ENCODE results near the gene DOK3. TPM values are rescaled to one million over a fixed set of nuclear protein-coding genes. Genes with fewer than 3 reads are reported as not detected.

Gene DOK3, protein sequence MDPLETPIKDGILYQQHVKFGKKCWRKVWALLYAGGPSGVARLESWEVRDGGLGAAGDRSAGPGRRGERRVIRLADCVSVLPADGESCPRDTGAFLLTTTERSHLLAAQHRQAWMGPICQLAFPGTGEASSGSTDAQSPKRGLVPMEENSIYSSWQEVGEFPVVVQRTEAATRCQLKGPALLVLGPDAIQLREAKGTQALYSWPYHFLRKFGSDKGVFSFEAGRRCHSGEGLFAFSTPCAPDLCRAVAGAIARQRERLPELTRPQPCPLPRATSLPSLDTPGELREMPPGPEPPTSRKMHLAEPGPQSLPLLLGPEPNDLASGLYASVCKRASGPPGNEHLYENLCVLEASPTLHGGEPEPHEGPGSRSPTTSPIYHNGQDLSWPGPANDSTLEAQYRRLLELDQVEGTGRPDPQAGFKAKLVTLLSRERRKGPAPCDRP
- 1 to 10 TPM; 4.1 to 9.4 (median 5.6) TPM for polyA plus RNA-seq (ENCODE audit: insufficient read length in 10 of 10)
- long read RNA-seq, donor 1, partial matches to known transcripts: 0 of 1 reads
- long read RNA-seq, donor 1, other reads (novel, unspliced or antisense): 0 of 1 reads
- long read RNA-seq, donor 2: 0 reads
- long read RNA-seq, donor 3: 0 reads
- long read RNA-seq, donor 4: 0 reads
- long read RNA-seq, donor 5: 0 reads
- long read RNA-seq, donor 6, partial matches to known transcripts: 0 of 2 reads
- long read RNA-seq, donor 6, other reads (novel, unspliced or antisense): 0 of 2 reads
- long read RNA-seq, donor 7: 0 reads
- long read RNA-seq, donor 8: 0 reads
- long read RNA-seq, donor 9, partial matches to known transcripts: 0 of 1 reads
- long read RNA-seq, donor 9, other reads (novel, unspliced or antisense): 0 of 1 reads

GRCh38 chr5:177509381-177509951 is at the start of gene DOK3:
Gene DOK3, minus strand, starts transcription at chr5:177509826. Its CDS starts 286 bp downstream, at chr5:177509540.
- peak in 1 of 3 donors; percentile 64 for DNase-seq

- DNase-seq: no peak
Observed at GRCh38 chr5:177557796-177558195, 48.2 kb upstream of the DOK3 start.

DNA sequence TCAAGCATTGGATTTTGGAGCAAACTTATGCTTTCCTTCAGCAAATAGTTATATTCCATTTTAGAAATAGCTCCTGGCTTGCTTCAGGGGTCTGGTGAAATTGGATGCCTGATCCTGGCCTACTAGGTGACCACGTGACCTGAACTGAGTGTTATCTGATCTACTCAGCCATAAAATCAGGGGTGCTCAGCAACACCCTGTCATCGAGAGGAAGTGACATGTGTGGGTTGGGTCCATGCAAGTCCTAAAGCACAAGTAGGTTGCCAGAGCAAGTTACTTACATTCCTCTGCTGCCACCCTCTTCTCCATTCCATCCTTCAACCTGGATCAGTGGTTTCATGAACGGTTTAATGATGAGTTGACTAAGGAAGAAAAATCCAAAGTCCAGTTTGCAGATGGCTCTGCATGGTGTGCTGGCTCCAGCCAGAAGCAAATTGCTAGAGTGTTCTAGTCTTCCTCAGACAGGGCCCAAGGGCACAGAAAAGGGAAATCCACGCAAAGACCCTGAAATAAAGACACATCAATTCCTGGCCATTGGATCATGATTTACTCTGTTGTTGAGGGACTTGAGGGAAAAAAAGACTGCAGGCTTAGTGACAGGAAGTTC is 47.5 kb upstream of the DOK3 start:
- DNase-seq: no peak

- no peak for DNase-seq
Observed at GRCh38 chr5:177555665-177556064, 46.0 kb upstream of the DOK3 start.

- DNase-seq: no peak
Observed at GRCh38 chr5:177555228-177555627, 45.6 kb upstream of the DOK3 start.

DNA sequence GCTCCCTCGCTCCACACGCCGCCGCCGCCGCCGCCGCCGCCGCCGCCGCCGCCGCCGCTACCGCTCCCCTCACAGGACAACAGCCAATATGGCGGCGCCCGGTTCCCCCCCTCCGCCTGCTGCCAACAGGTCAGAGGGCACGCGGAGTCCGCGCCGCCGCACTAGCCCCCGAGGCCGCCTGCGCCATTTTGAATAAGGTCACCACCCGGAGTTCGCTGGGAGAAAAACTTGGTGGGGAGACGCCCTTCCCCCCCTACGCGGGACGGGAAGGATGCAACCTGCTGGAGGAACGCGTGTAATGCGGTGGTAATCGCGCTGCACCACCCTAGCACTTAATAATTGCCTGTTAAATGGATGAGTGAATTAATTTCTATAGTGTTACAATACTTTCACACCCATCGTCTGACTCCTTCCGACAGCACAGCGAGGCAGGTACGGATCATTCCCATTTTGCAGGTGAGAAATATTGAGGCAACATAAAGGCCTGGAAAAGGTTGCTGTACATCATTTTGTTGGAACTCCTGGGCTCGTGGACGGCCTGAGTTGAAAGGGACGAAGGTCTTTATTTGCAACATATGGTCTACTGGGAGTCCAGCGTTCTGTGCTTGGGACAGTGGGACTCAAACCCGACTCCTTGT is 45.0 kb upstream of the DOK3 start, which contains the start of gene FAM193B:
Gene FAM193B, minus strand, starts transcription at position 90 of the 638 bp plus-strand sequence. CDS start 105 bp downstream, outside the sequence.
- peak; percentile 91 to 95 (median 92) for DNase-seq

DNA sequence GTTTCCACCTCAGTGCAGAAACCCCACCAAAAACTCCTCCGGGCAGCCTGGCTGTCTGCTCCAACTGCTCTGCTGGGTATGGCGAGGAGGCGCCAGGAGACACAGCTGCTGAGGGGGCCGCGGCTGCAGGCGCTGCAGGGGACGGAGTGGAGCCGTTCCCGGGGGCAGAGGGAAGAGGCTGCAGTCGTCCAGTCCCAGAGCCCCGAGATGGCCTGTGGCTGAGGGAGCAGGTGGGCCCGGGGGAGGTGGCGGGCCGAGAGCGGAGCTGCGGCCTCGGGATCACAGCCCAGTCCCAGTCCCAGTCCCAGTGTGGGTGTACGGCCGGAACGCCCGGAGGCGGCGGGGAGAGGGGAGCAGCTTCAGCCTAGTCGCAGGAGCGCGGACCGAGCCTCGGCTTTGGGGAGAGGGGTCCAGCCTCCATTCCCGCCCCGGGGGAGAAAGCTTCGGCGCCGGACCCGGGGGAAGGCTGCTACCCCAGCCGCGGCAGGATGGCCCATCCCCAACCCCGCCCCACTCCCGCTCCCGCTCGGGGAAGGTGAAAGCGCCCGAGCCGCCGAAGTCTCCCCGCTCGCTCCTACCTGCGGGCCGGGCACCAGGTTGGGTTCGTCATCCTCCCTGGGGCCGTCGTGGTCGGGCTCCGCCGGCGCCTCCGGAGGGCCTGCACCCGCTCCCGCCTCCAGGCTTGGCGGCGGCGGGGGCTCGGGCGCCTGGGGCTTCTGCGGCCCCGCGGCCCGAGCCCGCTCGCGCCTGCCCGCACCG is 44.2 kb upstream of the DOK3 start:
- peak; percentile 7 to 72 (median 20) for DNase-seq

DNA sequence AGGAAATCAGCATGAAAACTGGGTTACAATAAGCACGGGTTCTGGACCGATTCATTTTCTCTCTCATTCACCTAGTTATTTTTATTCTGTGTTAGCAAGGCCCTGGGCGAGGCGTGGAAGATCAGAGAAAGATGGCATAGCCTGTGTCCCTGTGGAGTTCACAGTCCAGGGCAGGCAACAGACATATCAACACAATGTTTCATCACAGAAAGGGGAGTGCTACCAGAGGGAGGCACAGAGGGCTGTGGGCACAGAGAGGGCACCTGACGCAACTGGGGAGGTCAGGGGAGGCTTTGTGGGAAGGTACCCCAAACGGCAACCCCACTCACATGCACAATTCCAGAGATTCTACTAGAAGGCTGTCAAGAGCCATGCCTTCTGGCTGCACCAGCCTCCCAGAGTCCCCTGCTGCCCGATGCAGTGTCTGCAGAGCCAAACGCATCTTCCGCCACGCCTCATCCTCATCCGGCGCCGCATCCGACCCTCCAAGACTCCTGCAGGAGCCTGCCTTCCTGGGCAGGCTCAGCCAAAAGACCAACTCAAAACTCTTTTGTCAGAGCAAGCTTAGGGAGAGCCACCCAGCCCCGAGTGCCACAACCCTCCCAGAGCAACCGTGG is 43.3 kb upstream of the DOK3 start:
- DNase-seq: no peak

GRCh38 chr5:177550122-177550521 is 40.5 kb upstream of the DOK3 start:
- no peak for DNase-seq

DNA sequence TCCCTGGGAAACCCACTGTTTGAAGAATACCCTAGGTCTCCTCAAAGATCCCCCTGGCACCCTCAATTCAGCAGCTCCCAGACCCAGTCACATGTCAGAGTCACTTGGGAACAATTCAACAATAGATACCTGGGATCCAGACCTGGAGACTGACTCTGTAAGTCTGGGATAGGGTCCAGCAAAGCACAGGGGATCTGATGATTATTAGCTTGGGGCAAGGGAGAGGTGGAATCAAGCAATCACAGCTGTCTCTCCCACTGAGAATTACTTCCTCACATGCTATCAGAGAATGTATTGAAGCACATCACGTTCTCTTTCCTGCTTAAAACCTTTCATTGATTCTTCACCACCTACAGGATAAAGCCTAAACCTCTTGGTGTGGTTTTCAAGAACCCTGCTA is 38.9 kb upstream of the DOK3 start:
- DNase-seq: no peak

DNA sequence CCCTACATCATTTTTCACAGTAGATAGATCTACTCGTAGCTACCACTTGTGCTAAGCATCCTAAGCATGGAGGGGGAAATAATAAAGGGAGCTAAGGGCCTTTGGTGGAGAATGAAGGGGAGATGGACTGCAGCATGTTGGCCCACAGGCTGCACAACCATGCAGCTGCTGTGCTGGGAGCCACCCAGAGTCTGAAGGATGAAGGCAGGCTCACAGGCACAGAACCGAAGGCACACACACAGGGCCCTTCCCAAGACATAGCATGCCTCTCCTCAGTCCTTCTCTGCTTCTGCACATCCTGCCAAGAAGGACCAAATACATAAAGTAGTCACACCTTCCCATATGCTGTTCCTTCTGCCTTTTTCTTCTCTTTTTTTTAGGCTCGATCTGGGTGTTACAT is 38.1 kb upstream of the DOK3 start:
- DNase-seq: no peak

GRCh38 chr5:177546258-177546741 is 36.7 kb upstream of the DOK3 start:
- peak; percentile 36 to 92 (median 59) for DNase-seq

DNA sequence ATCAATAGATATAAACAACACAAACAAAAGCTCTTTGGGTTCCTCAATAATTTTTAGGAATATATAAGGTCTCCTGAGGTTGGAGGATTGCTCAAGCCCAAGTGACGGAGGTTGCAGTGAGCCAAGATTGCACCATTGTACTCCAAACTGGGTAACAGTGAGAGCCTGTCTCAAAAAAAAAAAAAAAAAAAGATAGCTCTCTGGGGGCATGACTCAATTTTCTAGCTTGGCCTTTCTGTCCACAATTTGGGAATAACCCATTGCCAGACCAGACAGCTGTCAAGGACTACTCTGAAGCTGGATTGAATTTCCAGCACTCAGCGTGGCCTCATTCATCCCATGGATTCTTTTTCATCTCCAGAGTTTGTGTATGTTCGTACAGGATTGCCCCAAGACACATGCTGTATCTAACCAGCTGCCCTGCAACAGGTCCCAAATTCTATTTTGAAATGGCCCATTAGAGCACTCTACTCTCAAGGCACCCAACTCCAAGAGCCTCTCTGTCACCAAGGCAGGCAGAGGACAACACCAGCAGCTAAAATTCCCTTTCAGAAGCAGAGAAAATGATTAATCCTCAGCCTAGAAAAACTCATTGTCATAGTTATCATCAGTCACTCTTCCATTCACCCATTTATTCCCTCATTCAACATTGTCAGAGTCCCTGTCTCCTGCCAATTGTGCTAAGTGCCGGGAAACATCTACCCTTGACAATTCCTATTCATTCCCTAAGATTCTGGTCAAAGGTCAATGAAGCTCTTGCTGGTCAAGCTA is 36.0 kb upstream of the DOK3 start:
- peak; percentile 59 to 78 (median 78) for DNase-seq

DNA sequence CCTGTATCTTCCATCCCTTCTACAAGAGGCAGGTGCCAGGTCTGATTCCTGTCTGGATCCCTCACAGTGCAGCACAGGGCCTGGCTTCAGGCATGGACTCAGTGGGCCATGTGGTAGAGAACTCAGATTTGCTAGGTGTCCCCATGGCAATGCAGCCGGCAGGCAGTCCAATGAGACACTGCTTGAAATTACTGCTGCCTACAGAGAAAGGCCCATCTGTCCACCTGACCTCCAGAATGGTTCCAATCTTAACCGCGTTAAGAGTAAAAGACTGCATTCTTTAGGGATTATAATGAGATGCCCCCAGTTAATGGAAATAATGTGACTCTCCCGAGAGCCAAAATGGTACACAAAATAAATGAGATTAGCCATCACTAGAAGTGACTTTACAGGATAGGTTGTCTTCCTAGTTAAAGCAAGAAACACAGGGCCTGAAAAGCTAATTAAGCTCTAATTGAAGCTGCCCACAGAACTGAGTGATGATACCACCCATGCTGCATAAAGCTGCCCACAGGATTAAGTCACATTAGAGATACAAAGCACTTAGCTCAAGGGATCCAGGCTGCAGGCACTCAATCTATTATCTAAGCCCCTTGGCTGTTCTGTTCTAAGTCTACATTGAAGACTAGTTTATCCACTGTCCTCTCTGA is 33.3 kb upstream of the DOK3 start:
- DNase-seq: no peak

DNA sequence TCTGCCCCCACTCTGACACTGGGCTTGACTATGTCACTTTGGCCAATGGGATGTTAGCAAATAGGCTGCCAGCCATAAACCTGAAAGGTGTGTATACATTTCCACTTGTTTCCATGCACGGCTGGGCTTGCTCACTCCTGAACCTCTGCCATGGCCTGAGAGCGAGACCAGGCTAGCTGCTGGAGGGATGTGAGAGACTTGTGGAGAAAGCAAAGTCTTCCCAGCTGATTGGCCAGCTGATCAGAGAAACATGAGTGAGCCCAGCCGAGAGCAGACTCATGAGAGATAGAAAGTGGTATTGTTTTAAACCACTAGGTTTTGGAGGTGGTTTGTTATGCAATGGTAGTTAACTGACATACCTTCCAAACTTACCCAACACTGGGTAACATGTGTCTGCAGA is 30.8 kb upstream of the DOK3 start:
- DNase-seq: no peak

DNA sequence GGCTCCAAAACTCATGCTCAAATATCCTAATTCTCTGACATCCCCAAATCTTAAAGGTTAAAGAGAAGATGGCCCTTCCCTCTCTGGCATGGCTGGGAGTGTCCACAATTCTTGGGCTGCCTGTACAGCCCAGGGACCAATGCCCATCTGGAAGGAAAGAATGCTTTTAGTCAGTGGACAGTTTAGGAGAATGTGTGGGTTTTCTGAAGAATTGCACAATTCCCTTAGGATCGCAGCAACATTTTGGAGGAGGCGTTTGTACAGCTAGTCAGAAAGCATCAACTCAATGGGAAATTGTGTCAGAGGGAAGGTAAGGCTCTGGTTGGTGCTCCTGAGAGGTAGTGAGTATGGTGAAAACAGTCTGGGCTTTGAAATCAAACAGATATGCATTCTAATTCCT is 29.8 kb upstream of the DOK3 start:
- DNase-seq: peak in 1 of 3 donors; percentile 23

- DNase-seq: no peak
Observed at GRCh38 chr5:177538876-177539275, 29.2 kb upstream of the DOK3 start.
